Fibroblast of peridontal ligament (primary cell): Measurements from ENCODE around the gene SLC26A4.

Experiments
- DNase-seq: peaks from one replicate; pipeline ENCODE4 v3.0.0-alpha.2; 2010; ENCODE audit errors: extremely low read depth

SLC26A4 gene

DNA sequence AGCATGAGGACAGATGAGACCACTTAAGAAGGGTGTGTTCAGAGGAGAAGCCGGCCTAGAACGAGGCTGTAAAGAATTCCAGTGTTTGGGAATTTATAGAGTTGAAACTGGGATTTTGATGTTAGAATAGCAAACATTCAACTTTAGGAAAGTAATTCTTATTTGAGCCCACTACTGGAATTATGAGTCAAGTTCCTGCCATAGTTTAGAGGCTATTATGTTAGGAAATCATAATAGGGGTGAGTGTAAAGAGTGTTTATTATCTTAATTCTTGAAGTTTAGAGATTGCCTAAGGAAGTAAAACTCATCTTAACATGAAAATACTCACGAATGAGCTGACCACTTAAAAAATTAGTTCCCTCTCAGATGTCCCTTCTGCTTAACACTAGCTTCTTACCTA is 85.4 kb downstream of the SLC26A4 start:
- DNase-seq = peak; percentile 16

DNA sequence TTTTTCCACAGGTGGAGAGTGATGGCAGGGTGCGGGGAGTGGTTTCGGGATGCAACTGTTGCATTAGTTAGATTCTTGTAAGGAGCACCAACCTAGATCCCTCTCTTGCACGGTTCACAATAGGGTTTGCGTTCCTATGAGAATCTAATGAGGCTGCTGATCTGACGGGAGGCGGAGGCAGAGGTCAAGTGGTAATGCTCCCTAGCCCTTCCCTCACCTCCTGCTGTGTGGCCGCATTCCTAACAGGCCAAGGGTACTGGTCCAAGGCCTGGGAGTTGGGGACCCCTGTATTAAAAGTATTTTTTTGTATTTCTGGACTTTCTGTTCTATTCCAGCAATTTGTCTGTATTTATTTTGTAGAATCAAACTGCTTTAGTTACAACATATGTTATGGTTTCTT is 90.5 kb downstream of the SLC26A4 start:
- no peak for DNase-seq

DNA sequence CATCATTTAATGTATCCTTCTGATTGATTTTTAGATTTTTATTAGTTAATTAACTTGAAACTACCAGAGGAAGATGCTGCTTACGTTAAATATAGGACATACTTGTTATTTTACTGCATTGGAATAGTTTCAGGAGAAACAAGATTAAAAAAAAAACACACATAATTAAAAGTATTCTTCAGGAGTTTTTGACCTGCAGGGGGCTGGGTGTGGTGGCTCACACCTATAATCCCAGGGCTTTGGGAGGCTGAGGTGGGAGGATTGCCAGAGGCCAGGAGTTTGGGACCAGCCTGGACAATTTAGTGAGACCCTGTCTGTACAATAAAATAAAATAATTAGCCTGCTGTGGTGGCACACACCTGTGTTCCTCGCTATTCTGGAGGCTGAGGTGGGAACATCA is 94.0 kb downstream of the SLC26A4 start:
- DNase-seq = no peak

DNA sequence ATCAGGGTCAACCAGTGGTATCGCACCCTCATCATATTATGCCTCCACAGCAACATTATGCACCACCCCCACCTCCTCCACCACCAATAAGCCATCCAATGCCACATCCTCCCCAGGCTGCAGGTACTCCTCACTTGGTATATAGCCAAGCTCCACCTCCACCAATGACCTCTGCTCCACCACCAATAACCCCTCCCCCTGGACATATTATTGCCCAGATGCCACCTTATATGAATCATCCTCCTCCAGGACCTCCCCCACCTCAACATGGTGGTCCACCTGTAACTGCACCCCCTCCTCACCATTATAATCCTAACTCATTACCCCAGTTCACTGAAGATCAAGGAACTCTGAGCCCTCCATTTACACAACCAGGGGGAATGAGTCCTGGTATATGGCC is 98.0 kb downstream of the SLC26A4 start:
- no peak for DNase-seq

DNA sequence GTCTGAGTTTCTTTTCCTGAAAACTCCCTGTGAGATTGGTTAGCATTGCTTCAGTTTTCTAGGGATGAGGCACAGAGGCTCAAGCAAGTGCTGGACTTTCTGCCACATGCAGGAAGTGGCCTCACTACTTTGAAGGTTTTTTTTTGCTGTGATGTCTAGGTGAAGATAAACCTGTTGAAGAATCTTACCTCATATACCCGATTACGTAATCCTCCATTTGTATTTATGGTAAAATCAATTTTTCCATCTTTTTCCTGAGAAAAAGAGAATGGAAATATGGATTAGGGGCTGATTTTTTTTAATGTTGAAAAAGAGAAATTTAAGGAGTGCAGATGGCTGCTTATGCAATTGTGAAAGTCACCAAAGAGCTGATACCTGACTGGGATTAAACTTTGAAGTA is 106.8 kb downstream of the SLC26A4 start:
- DNase-seq = no peak
